ENCODE results near the gene PHLPP2.
A peak's percentile ranks its signal among the peaks of the same experiment; 100 is the strongest.
"Not testable (repeated sequence)": the region's sequence is repeated elsewhere in the genome, so short reads cannot be mapped to it uniquely, and the experiment has no call there.

Gene PHLPP2

DNA sequence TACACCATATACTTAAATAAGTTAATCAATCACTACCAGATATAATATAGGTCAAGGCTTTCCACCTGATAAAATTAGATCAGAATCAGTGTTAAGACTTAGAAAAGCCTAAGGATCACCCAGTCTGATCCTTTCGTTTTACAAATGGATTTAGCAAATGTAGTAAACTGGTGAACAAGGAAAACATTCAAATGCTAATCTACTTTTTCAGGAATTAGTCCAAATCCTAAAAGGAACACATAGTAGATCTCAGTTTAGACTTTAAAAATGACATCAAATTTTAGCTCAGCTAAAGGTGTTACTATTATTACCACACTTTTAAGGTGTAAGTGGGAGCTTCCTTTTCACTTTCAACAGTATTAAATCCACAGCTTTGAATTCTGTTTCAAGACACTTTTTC is 12.0 kb downstream of the PHLPP2 start:
- FAIRE-seq: peak; percentile 60

- no peak for FAIRE-seq
These were observed 12.7 kb downstream of the PHLPP2 start for GRCh38 chr16:71711789-71712188.

GRCh38 chr16:71709229-71709781 is 15.2 kb downstream of the PHLPP2 start:
- no peak for FAIRE-seq

DNA sequence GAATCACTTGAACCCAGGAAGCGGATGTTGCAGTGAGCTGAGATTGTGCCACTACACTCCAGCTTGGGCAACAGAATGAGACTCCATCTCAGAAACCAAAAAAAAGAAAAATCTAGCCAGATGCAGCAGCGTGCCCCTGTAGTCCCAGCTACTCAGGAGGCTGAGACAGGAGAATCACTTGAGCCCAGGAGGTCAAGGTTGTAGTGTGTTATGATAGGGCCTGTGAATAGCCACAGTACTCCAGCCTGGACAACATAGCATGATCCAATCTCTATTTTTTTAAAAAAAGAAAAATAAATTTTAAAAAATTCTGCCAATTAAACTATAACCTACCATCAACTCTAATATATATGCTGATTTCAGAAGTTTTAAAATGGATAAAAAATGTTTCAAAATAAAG is 15.8 kb downstream of the PHLPP2 start:
- FAIRE-seq: no peak

- FAIRE-seq: no peak
These were observed 17.3 kb downstream of the PHLPP2 start for GRCh38 chr16:71707199-71707598.

- FAIRE-seq: no peak
These were observed 18.5 kb downstream of the PHLPP2 start for GRCh38 chr16:71706046-71706445.

- FAIRE-seq: no peak
These were observed 21.2 kb downstream of the PHLPP2 start for GRCh38 chr16:71703333-71703732.

GRCh38 chr16:71700831-71701230 is 23.7 kb downstream of the PHLPP2 start:
- FAIRE-seq: no peak

DNA sequence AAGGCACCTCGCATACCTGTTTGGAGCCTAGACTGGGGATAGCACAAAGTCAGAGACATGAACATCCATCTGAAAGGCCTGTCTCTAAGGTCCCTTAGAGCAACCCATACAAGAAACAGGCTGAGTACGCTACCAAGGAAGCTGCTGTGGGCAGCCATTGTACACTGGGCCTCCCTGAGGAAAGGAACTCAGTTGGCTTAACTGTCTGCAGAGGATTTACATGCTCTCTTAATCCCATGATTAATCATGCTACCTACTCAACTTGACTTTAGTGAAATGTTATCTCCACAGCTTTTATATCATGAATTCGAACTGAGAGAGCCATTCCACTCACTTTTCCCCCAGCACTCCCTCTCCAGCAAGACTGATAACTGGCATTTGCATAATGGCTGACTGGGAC is 26.0 kb downstream of the PHLPP2 start:
- FAIRE-seq: no peak

- FAIRE-seq: no peak
These were observed 31.3 kb downstream of the PHLPP2 start for GRCh38 chr16:71693164-71693563.

- no peak for FAIRE-seq
These were observed 34.6 kb downstream of the PHLPP2 start for GRCh38 chr16:71689901-71690300.

DNA sequence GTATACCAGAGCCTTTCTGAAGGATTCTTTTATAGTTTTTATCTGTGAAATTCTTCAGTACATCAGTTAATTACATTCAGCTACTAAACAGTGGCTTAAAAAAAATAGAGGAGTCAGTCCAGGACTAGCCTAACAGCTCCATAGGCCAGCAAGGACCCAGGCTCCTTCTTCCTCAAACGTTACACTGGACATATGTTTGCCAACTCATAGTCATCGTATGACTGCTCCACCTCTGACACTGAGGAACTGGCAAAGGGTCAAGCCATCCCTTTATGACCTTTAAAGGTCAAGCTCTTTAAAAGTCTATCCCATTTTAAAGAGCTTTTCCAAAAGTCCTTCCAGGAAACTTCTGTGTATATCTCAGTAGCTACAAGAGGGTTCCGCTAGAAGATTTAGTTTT is 36.6 kb downstream of the PHLPP2 start:
- FAIRE-seq: no peak

DNA sequence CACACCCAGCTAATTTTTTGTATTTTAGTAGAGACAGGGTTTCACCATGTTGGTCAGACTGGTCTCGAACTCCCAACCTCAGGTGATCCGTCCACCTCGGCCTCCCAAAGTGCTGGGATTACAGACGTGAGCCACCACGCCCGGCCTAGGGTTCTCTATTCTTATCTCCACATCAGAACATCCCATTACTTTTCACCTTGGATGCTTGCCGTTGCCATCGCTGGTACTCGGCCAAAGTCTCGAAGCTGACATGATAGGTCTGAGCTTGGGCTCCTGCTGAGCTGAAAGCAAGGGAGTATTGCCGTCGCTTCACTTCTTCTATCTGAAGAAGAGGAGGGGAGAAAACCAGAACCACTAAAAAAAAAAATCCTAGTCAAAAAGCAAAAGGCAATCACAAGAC is 40.2 kb downstream of the PHLPP2 start:
- not testable (repeated sequence) for FAIRE-seq

GRCh38 chr16:71681360-71681759 is 43.1 kb downstream of the PHLPP2 start:
- no peak for FAIRE-seq

GRCh38 chr16:71676236-71676635 is 48.3 kb downstream of the PHLPP2 start:
- FAIRE-seq: no peak

GRCh38 chr16:71675380-71675779 is 49.1 kb downstream of the PHLPP2 start:
- no peak for FAIRE-seq

DNA sequence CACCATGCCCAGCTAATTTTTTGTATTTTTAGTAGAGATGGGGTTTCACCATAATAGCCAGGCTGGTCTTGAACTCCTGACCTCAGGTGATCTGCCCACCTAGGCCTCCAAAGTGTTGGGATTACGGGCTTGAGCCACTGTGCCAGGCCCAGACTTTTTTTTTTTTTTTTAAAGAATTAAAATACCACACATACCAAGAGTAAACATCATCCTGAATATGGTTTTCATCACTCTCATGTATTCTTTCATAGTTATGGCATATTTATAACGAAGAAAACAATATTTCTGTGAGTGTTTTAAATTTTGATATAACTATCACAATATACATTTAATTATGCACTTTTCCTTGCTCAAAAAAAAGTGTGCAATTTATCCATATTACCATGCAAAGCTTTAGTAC is 50.3 kb downstream of the PHLPP2 start:
- no peak for FAIRE-seq

- FAIRE-seq: no peak
These were observed 50.9 kb downstream of the PHLPP2 start for GRCh38 chr16:71673582-71673973.

- FAIRE-seq: no peak
These were observed 51.5 kb downstream of the PHLPP2 start for GRCh38 chr16:71672803-71673581.

- FAIRE-seq: no peak
These were observed 52.4 kb downstream of the PHLPP2 start for GRCh38 chr16:71672125-71672524.

DNA sequence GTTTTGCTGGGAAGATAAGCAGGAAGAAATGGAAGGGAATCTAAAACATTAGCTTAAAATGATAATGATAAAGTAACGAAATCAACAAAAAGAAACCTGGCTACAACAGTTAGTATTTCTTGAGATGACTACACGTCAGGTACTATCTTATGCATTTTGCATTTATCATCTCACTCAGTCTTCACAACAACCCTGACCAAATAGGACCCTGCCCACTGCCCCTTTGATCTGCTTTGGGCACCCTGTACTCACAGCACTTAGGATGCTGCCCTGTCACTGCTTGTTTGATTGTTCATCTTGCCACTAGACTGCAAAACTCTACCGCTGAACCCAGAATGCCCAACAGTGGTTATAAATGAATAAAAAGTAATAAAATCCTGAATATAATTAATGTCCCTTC is 53.3 kb downstream of the PHLPP2 start:
- no peak for FAIRE-seq

DNA sequence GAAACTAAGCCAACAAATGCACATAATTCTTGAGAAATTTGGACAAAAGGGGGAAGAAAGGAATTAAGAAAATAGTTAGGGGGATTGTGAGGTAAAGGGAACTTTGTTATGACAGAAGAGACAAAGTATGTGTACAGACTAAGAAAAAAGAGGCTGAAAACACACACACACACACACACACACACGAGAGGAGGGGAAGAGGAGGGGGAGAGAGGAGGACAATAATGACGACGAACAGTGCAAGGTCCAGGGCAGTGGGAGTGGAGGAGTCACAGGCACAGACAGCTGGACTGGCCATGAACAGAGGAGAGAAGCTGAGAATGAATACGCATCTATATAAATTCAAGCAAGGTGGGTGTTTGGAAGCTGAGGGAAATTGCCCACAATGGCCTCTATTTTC is 54.0 kb downstream of the PHLPP2 start:
- no peak for FAIRE-seq

GRCh38 chr16:71669926-71670536 is 54.5 kb downstream of the PHLPP2 start:
- FAIRE-seq: no peak

DNA sequence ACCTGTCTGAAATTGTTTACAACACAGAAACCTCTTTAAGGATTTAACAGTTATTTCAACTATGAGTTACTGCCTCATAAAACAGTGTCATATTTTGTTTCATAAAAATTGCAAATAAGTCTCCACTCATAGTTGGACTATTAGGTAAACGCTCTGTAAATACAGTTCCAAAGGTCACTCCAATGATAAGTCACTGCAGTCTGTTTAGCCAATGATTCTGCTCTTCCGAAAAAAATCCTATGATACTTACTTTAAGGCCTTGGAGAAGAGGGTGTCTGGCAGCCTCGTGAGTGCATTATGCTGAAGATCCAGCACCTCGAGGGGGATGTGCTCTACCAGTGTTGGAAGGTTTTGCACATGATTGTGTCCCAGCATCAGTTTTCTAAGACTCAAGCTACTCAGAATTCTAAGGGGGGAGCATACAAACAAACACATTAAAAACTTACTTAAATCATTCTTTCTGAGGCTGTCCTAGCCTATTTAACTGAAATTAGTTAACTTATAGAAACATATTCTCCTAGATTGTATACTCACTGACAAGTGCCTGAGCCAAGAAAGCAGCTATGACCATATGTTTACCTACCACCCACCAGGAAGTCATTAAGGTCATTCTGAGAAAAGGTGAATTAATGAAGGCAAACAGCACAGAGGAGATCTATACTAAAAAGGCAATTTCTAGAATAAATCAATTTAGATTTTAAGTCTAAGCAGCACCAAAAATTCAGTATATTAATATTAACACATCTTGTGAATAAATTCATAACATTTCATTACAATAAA is 57.4 kb downstream of the PHLPP2 start:
- peak; percentile 92 for FAIRE-seq
